MM.1S (cell line): ENCODE measurements around the gene DSCAML1.

ENCODE experiments used
- DNase-seq: peaks from one replicate; pipeline ENCODE4 v3.0.0-alpha.2; 2015
- H2AFZ ChIP-seq: fragments of 300-600 bp; sonication (generic); 2 replicates; pipeline ENCODE4 v1.6.0; 2016; ENCODE audit warnings: antibody characterized with exemption, low read length
- H3F3A ChIP-seq: fragments of 300-600 bp; sonication (generic); 2 replicates; pipeline ENCODE4 v1.6.1; 2016; ENCODE audit warnings: mild to moderate bottlenecking, antibody characterized with exemption, low read length, moderate library complexity, mixed read lengths; ENCODE audit not compliant: insufficient read depth
- H3K27ac ChIP-seq: fragments of 300-600 bp; sonication (generic); 2 replicates; pipeline ENCODE4 v1.5.1; 2016; ENCODE audit warnings: mild to moderate bottlenecking, low read length
- H3K27me3 ChIP-seq: fragments of 300-600 bp; sonication (generic); replicated peaks from 2 replicates; pipeline ENCODE4 v1.6.0; 2016; ENCODE audit warnings: low read length; ENCODE audit not compliant: insufficient read depth
- H3K36me3 ChIP-seq: fragments of 300-600 bp; sonication (generic); replicated peaks from 2 replicates; pipeline ENCODE4 v1.6.1; 2016; ENCODE audit warnings: mild to moderate bottlenecking, low read length, mixed read lengths; ENCODE audit not compliant: insufficient read depth
- H3K4me1 ChIP-seq: fragments of 300-600 bp; sonication (generic); 2 replicates; pipeline ENCODE4 v1.6.1; 2016; ENCODE audit warnings: low read length, mixed read lengths
- H3K4me2 ChIP-seq: fragments of 300-600 bp; sonication (generic); 2 replicates; pipeline ENCODE4 v1.6.0; 2016; ENCODE audit warnings: low read depth, low read length
- H3K4me3 ChIP-seq: fragments of 300-600 bp; sonication (generic); 2 replicates; pipeline ENCODE4 v1.5.1; 2016; ENCODE audit warnings: low read length, mixed read lengths
- H3K79me2 ChIP-seq: fragments of 300-600 bp; sonication (generic); 2 replicates; pipeline ENCODE4 v1.6.1; 2016; ENCODE audit warnings: mixed run types, low read length, mixed read lengths
- H3K9ac ChIP-seq: fragments of 300-600 bp; sonication (generic); 2 replicates; pipeline ENCODE4 v1.6.1; 2016; ENCODE audit warnings: low read length, mixed read lengths
- H3K9me2 ChIP-seq: fragments of 300-600 bp; sonication (generic); replicated peaks from 2 replicates; pipeline ENCODE4 v1.6.1; 2016; ENCODE audit warnings: mild to moderate bottlenecking, low read length, mixed read lengths; ENCODE audit not compliant: insufficient read depth
- H3K9me3 ChIP-seq: fragments of 300-600 bp; sonication (generic); replicated peaks from 2 replicates; pipeline ENCODE4 v1.6.1; 2016; ENCODE audit warnings: mild to moderate bottlenecking, low read length, mixed read lengths; ENCODE audit not compliant: insufficient read depth
- H4K20me1 ChIP-seq: fragments of 300-600 bp; sonication (generic); 2 replicates; pipeline ENCODE4 v1.6.1; 2016; ENCODE audit warnings: mild to moderate bottlenecking, low read length, moderate library complexity, mixed read lengths; ENCODE audit not compliant: insufficient read depth
- EZH2 ChIP-seq: fragments of 300-600 bp; sonication (generic); optimal IDR thresholded peaks from 2 replicates; pipeline ENCODE3; 2017; ENCODE audit warnings: low read depth, mild to moderate bottlenecking, antibody characterized with exemption, low read length, mixed read lengths
- EZH2phosphoT487 ChIP-seq: fragments of 300-600 bp; sonication (generic); IDR thresholded peaks from 2 replicates; pipeline ENCODE4 v1.6.1; 2018; ENCODE audit warnings: antibody characterized with exemption, low read length
- TF ChIP-seq, protein P1 (sequence below): fragments of 300-600 bp; sonication (generic); IDR thresholded peaks from 2 replicates; pipeline ENCODE4 v1.5.1; 2016; ENCODE audit warnings: antibody characterized with exemption, low read length, mixed read lengths

DSCAML1 gene

GRCh38 chr11:117591316-117592039 is 205.5 kb downstream of the DSCAML1 start:
- H3K4me3 ChIP-seq: no peak overlapping the region
- H3F3A ChIP-seq: no peaks in the 10 kb centered on the region
- no peak overlapping the region for H3K27ac ChIP-seq
- no peak overlapping the region for H3K4me2 ChIP-seq
- H3K27me3 ChIP-seq: peaks cover 94% of the 10 kb centered on the region
- H3K4me1 ChIP-seq: no peaks in the 10 kb centered on the region
- TF ChIP-seq EZH2 (no peak), EZH2phosphoT487 (no peak)
- TF ChIP-seq, protein P1, sequence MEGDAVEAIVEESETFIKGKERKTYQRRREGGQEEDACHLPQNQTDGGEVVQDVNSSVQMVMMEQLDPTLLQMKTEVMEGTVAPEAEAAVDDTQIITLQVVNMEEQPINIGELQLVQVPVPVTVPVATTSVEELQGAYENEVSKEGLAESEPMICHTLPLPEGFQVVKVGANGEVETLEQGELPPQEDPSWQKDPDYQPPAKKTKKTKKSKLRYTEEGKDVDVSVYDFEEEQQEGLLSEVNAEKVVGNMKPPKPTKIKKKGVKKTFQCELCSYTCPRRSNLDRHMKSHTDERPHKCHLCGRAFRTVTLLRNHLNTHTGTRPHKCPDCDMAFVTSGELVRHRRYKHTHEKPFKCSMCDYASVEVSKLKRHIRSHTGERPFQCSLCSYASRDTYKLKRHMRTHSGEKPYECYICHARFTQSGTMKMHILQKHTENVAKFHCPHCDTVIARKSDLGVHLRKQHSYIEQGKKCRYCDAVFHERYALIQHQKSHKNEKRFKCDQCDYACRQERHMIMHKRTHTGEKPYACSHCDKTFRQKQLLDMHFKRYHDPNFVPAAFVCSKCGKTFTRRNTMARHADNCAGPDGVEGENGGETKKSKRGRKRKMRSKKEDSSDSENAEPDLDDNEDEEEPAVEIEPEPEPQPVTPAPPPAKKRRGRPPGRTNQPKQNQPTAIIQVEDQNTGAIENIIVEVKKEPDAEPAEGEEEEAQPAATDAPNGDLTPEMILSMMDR: no peak
- no peaks in the 10 kb centered on the region for H3K79me2 ChIP-seq
- no peaks in the 10 kb centered on the region for H4K20me1 ChIP-seq
- H3K9me2 ChIP-seq: no peaks in the 10 kb centered on the region
- no peak overlapping the region for H2AFZ ChIP-seq
- H3K9ac ChIP-seq: no peak overlapping the region
- H3K36me3 ChIP-seq: no peaks in the 10 kb centered on the region
- no peaks in the 10 kb centered on the region for H3K9me3 ChIP-seq
- no peak for DNase-seq

GRCh38 chr11:117589063-117589462 is 208.0 kb downstream of the DSCAML1 start:
- Histone ChIP-seq H3K9me2 (no peaks in the 10 kb centered on the region), H3K36me3 (no peaks in the 10 kb centered on the region), H3K9ac (no peak overlapping the region), H3K27ac (no peak overlapping the region), H3K27me3 (peaks cover 79% of the 10 kb centered on the region), H3F3A (no peaks in the 10 kb centered on the region), H3K4me3 (no peak overlapping the region), H4K20me1 (no peaks in the 10 kb centered on the region), H3K4me2 (no peak overlapping the region), H3K9me3 (no peaks in the 10 kb centered on the region), H2AFZ (no peak overlapping the region), H3K79me2 (no peaks in the 10 kb centered on the region), H3K4me1 (no peaks in the 10 kb centered on the region)
- DNase-seq: no peak
- no peak for TF ChIP-seq EZH2
- TF ChIP-seq EZH2phosphoT487: no peak
- TF ChIP-seq, protein P1: no peak

- Histone ChIP-seq H2AFZ (no peak overlapping the region), H3K9me2 (no peaks in the 10 kb centered on the region), H4K20me1 (no peaks in the 10 kb centered on the region), H3K4me1 (no peaks in the 10 kb centered on the region), H3K79me2 (no peaks in the 10 kb centered on the region), H3K36me3 (no peaks in the 10 kb centered on the region), H3K27ac (no peak overlapping the region), H3K4me3 (no peak overlapping the region), H3K4me2 (no peak overlapping the region), H3K9ac (no peak overlapping the region), H3F3A (no peaks in the 10 kb centered on the region), H3K9me3 (no peaks in the 10 kb centered on the region), H3K27me3 (peaks cover 75% of the 10 kb centered on the region)
- no peak for DNase-seq
- TF ChIP-seq EZH2 (no peak), EZH2phosphoT487 (no peak)
- TF ChIP-seq, protein P1: no peak
Observed at GRCh38 chr11:117588166-117588810, 208.7 kb downstream of the DSCAML1 start.
